ENCODE results near the gene DNAJB11. TPM values are rescaled to one million over a fixed set of nuclear protein-coding genes. Genes with fewer than 3 reads are reported as not detected.
A peak's percentile ranks its signal among the peaks of the same experiment; 100 is the strongest.

The DNAJB11 gene
- total and polyA plus RNA-seq, 3 donors from 2014 or later: 39.3 to 60.2 (median 58.5) TPM

DNA sequence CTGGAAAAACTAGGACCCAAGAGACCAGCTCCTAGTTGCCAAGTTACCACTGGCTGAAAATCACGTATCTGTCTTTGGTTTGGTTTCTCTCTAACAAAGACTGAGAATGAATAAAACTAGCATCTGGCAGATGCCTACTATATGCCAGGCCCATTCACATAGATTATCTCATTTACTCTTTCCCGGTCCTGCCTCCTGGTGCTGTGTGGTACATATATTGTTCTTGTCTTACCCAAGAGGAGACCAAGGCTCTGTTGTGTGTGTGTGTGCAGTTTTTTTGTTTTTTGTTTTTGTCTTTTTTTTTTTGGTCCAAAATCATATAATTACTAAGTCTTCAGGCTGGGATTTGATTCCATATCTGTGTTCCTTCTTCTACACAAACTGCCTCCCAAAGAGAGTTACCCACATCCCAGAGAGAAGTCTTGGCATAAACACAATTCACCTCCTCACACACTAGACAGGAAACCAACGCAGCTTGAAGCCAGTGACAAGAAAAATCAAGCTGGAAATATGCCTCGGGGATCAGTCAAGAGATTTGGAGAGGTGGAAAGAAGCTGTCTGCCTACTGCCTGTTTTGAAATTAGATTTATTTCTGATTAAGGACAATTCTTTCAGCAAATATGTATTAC, 43.2 kb downstream of the DNAJB11 start:
- H3K4me1 ChIP-seq: no peaks in the 10 kb centered on the region
- H3K9me3 ChIP-seq: no peaks in the 10 kb centered on the region
- TF ChIP-seq POLR2A (IDR thresholded peaks at IDR 0.05) (no peak), CTCF (IDR thresholded peaks at IDR 0.05) (no peak)
- no peak overlapping the region for H3K27ac ChIP-seq
- intact Hi-C loops (cut with DNase I; ENCODE audit: low total_unique reads): loop anchor here (10.0 kb wide), 1 partner anchor 211 kb away; no protein-coding TSS in a partner anchor
- no peaks in the 10 kb centered on the region for H3K27me3 ChIP-seq
- H3K4me3 ChIP-seq: no peak overlapping the region
- DNase-seq: no peak
- 55 to 59% methylated on average over 4 of the region's 4 CpGs for WGBS, 2 donors
- H3K36me3 ChIP-seq (ENCODE audit: low read depth, missing control alignments): no peaks in the 10 kb centered on the region

DNA sequence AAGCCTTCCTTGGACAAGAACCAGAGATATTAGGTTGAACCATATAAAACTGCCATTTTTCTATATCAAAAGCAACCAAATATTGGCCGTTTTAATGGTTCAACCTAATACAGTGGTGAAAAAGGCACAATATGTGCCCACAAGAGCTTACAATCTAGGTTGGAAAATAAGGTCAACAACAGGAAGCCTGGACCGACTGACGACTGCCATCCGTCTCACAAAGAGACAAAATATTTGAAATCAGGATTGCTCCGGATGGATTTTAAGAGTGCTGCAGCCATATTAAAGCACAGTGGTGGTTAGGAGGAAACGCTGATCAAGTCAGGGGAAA, 43.7 kb downstream of the DNAJB11 start:
- Histone ChIP-seq H3K4me1 (no peaks in the 10 kb centered on the region), H3K27me3 (no peaks in the 10 kb centered on the region), H3K36me3 (ENCODE audit: low read depth, missing control alignments) (no peaks in the 10 kb centered on the region), H3K27ac (no peak overlapping the region), H3K9me3 (no peaks in the 10 kb centered on the region), H3K4me3 (no peak overlapping the region)
- intact Hi-C loops (cut with DNase I; ENCODE audit: low total_unique reads): loop anchor here (10.0 kb wide), 1 partner anchor 211 kb away; no protein-coding TSS in a partner anchor
- DNase-seq: no peak
- TF ChIP-seq CTCF (IDR thresholded peaks at IDR 0.05): no peak
- TF ChIP-seq POLR2A (IDR thresholded peaks at IDR 0.05): no peak
- 38 to 53% methylated on average over 6 of the region's 6 CpGs for WGBS, 2 donors

DNA sequence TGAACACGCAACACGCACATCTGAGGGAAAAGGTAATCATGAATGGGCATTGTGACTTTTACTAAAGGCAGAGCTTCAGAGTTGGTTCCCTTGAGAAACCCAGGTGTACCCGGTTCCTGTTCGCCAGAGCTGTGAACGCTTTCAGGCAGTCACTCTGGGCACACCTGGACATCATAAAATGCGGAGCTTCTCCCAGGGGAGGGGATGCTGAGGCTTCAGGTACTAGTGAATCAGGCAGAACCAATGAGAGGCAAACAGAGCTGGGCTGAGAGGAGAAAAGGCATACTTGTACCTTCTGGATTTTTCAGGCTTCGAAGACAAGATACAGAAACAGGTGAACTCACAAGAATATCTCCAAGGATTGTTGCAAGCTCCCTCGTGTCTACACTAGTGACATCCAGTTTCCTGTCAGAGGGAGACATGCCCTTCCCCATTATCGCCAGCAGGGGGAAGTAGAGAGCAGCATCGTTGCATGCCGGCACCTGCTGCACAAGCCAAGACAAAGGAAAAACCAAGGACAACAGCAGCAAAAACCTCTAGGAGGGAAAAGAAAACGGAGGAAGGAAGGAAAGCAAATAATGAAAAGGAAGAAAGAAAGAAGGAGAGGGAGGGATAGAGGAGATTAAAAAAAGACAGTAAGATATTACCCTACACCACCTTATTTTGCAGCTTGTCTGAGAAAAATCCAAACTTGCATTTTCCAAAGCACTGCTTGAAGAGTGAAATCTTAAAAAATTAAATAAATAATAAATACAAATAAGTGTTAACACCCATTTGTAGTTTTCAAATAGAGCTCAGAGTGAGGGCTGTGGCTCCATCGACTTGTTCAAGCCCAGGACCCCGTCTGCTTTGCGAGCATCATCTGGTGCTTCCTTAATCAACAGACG, 44.3 kb downstream of the DNAJB11 start:
- Histone ChIP-seq H3K4me3 (no peak overlapping the region), H3K4me1 (no peaks in the 10 kb centered on the region), H3K36me3 (ENCODE audit: low read depth, missing control alignments) (no peaks in the 10 kb centered on the region), H3K27ac (no peak overlapping the region), H3K27me3 (no peaks in the 10 kb centered on the region), H3K9me3 (no peaks in the 10 kb centered on the region)
- peak; percentile 82 to 98 (median 91) for TF ChIP-seq CTCF (IDR thresholded peaks at IDR 0.05)
- TF ChIP-seq POLR2A (IDR thresholded peaks at IDR 0.05): no peak
- WGBS, 2 donors: 27% methylated on average over 16 of the region's 16 CpGs
- peak; percentile 85 for DNase-seq
- intact Hi-C loops (cut with DNase I; ENCODE audit: low total_unique reads): loop anchor here (10.0 kb wide), 1 partner anchor 210 kb away; no protein-coding TSS in a partner anchor

- Histone ChIP-seq H3K36me3 (ENCODE audit: low read depth, missing control alignments) (no peaks in the 10 kb centered on the region), H3K27ac (no peak overlapping the region), H3K4me3 (no peak overlapping the region), H3K4me1 (no peaks in the 10 kb centered on the region), H3K27me3 (no peaks in the 10 kb centered on the region), H3K9me3 (no peaks in the 10 kb centered on the region)
- 69 to 81% methylated on average over 8 of the region's 8 CpGs for WGBS, 2 donors
- TF ChIP-seq POLR2A (IDR thresholded peaks at IDR 0.05): no peak
- TF ChIP-seq CTCF (IDR thresholded peaks at IDR 0.05): no peak
- no peak for DNase-seq
- intact Hi-C loops (cut with DNase I; ENCODE audit: low total_unique reads): loop anchor here (10.0 kb wide), 1 partner anchor 209 kb away; no protein-coding TSS in a partner anchor
Measured at GRCh38 chr3:186616299-186616617, 45.7 kb downstream of the DNAJB11 start.
